Hypothalamus (tissue), 51 donors: ENCODE data around the gene CCDC191.
A peak's percentile ranks its signal among the peaks of the same experiment; 100 is the strongest.

Experiments used
- DNase-seq, 51 donors: peaks; one replicate each; lab custom pipeline; 2025; lab: John Stamatoyannopoulos, UW

Gene CCDC191

DNA sequence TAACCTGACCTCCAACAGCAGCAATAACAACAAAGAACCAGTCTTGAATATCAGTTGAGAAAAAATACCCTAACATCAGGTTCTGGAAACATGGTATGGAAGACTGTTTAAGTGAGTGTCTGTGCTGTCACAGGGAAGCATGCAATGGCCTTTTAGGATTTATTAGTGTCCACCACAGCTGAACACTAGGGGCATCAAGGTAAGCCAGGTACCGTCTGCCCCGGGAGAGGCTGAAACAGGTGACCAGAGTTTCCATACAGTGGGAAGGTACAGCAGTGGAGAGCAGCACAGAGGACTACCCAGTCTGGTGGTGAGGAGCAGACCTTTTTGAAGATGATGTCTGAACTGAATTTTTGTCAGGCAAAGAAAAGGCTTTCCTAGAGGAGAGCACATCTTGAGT is 90.2 kb downstream of the CCDC191 start:
- DNase-seq: no peak

DNA sequence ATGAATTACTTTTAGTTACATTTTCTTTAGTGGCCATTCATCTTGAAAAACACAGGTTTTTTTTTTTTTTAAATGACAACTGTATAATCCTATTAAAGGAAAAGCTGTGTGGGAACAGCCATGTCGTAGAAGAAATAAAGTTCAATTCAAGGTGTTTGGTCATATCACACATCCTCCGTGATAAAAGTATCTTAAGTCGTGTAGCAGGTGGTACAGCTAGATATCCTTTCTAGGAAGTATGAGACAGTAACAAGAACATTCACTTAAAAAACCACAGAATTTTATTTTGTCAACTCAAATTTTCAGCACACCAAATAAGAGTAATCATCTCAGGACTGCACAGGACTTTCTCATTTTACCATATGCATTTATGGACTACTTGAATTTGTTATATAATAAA is 92.4 kb downstream of the CCDC191 start:
- DNase-seq: no peak

DNA sequence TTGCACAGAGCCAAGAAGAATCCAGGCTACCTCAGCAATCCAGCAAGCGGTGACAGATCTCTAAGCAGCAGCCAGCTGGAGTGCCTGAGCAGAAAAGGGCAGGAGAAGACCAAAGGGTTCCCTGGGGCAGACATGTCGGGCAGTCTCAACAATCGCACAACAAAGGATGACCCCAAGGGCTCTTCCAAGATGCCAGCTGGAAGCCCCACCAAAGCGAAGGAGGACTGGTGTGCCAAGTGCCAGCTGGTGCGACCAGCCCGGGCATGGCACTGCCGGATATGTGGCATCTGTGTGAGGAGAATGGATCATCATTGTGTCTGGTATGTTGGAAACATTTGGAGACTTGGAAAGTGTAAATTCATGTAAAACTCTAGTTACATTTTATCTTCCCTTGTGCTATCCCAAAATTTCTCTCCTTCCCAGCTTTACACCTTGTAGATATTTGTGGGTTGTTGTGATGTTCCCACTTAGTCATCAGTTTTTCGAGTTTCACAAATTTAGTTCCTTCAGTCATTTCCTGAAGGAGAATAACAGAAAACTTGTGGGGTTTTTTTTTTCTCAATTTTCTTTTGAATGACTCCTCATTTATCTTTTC is 102.1 kb downstream of the CCDC191 start:
- DNase-seq: peak in 9 of 51 donors; percentile 1 to 18 (median 7)

DNA sequence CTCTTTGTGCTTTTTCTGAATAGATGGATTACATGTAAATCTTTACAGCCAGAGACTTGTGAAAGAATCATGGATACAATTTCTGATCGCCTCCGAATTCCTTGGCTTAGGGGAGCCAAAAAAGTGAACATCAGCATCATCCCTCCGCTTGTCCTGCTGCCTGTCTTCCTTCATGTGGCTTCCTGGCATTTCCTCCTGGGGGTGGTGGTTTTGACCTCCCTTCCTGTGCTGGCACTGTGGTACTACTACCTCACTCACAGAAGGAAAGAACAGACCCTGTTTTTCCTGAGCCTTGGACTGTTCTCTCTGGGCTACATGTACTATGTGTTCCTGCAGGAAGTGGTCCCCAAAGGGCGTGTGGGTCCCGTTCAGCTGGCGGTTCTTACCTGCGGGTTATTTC is 102.6 kb downstream of the CCDC191 start:
- DNase-seq: no peak

DNA sequence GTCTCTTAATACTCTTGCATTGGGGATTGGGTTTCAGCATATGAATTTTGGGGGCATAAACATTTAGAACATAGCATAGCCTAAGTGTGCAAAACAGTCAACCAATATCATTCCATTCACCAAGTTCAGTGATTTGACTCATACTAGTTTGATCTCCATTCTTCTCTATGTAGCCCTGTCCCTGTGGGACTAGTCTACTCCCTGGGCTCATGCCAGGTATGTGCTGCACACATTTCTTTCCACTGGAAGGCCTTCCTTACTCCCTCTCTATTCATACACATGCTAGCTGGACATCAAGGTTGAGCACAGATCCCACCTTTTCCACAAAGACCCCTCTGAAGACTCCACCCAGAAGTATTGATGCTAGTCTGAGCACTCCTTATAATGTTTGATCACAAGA is 103.4 kb downstream of the CCDC191 start:
- no peak for DNase-seq

DNA sequence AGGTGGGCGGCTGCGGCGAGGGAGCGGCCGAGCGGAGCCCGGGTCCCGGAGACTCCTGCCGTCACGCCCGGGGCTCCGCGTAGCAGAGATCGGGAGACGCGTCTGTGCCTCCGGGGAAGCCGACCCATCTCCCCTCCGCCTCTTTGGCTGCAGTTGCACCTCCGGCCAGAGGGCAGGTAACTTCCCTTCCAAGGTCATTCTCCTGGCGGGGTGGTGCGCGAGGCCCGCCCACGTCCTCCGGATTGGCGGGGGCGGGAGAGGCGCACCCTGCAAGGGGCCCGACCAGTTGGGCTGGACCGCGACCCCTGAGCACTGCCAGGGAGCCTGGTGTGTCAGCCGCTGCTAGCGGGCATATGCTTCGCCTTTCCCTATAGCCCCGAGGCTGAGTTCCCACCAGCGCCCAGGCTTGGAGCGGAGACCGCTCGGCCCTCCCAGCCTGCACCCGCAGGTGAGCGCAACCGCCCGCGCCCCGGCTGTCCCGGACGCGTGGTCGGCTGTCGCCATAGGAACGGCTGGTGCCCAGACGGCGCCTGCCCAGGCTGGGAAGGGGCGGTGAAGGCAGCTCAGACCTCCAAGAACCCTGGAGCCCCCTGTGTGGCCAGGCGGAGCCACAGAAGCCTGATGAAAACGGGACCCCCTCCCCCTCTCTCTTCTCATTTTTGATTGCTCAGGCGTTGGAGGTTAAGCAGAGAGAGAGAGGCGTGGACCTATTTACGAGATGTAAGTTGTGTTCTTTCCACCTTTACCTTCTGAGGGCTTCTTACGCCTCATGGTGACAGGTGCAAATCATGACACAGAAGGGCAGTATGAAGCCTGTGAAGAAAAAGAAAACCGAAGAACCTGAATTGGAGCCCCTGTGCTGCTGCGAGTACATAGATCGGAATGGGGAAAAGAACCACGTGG is 108.1 kb downstream of the CCDC191 start:
- DNase-seq: peak in 10 of 51 donors; percentile 7 to 54 (median 21)

DNA sequence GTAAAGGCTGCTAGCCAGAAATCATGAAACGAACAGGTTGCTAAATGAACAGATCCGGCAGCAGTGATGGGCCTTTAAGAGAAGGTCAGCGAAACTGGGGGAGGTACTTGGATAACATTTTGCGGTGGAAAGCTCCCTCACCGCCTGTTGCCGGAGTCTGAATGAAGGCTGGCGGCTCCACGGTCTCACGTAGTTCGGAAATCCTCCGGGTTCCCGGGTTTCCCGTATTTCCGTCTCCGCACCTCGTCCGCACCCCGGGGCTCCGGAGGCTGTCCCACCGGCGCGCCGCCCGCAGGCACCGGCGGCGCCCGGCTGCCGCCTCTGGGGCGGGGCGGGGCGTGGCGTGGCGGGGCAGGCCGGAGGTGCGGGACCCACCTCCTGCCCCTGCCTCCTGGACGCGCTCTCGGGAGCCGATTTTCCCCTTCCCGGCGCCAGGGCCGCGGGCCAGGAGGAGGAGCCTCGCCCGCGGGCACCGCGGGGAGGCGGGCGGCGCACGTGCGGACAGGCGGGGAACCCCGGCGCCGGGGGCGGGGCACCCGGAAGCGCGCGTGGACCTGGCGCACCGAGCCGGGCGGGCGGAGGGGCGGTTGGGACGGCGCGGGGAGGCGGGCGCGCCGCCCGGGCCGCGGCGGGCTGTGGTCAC is 108.8 kb downstream of the CCDC191 start, which contains the start of gene ZDHHC23:
Gene ZDHHC23, plus strand, starts transcription at position 642 of the 643 bp plus-strand sequence. CDS start 790 bp downstream, outside the sequence.
- DNase-seq: peak in 26 of 51 donors; percentile 13 to 71 (median 37)

DNA sequence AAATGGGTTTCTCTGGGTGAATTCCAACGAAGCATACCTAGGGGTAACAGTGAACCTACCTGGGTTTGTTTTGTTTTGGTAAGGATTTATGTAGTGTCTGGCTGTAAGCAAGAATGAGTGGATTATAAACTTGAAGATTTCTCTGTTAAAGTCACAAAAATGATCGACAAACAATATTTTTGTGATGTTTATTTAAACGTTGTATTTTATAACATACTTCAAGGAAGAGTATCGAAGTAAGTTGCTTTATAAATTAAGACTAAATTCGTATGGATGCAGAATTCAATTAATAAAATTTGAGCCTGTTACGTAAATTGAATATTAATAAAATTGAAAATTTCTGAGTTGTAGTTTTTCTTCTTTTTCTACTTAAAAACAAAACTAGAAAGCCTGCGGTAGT is 109.5 kb downstream of the CCDC191 start:
- DNase-seq: no peak

DNA sequence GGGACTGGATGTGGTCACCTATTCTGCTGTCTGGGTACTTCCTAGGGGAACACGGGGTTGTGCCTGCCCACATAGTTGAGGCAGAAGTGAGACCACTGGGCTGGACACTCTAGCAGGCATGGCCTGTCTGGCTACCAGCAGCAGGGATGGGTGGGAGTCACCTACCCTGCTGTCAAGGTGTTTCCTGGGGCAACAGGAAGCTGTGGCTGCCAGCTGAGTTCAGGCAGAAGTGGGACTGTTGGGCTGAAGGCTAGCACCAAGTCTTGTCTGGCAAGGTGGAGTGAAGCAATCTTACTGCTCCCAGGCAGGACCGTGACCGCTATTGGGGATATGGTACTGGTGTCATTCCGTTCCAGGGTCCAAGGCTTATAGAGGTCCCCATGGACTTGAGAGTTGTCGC is 128.8 kb downstream of the CCDC191 start:
- no peak for DNase-seq

DNA sequence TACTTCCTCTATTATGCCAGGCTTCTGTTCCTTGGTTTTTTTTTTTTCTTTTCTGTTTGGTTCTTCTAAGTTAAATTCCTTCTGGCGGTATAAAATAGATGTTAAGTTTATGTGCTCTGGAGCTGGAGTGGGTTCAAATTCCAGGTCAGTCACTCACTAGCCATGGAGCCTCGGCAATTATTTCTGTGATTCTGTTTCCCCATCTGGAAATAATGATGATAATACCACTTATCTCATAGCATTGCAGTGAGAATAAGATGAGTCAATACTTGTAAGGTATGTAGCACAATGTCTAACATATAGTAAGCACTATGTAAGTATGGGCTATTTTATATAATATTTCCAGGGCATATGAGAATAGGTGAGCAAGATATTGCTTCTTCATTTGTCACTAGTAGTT is 141.7 kb downstream of the CCDC191 start:
- DNase-seq: no peak
